Right hindlimb (tissue), 1 donor: ENCODE data around the gene SMYD3.

Experiments used
- DNase-seq: peaks from one replicate; pipeline ENCODE4 v3.0.0-alpha.2; 2018

Gene SMYD3

DNA sequence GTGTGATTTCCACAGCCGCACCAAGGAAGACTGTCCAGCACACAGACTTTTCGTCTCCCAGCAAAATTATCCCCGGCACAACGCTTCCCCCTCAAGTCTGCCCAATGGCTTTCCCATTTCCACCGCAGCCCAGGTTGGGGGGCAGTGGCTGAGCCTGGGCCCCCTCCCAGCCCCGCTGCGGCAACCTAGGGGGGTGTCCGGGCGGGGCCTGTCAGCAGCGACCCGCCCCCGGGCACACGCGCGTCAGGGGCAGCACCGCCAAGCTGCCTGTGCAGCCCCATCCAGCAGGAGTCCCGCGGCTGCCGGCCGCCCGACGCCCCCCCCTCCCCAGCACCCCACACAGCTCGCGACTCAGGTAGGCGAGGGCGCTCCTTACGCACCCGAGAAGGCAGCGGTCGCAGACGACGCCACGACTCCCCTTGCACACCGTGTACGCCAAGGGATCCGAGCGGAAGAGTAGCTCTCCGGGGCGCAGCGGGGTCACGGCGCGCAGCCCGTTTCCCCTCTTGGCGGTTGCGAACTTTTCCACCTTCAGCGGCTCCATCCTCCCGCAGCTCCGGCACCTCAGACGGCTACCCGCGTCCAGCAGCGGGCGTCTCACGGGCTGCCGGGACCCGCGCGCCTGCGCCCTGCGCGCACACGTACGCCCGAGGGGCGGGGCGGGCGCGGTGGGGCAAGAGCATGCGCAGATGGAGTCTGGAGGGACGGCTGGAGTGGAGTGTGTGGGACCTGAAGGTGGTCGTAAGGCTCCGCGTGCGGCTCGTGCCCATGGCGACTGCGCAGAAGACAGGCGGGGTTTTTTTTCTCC is at the start of gene SMYD3:
Gene SMYD3 (minus strand): TSS at position 606 of the 808 bp plus-strand sequence.
- peak; percentile 92 for DNase-seq

DNA sequence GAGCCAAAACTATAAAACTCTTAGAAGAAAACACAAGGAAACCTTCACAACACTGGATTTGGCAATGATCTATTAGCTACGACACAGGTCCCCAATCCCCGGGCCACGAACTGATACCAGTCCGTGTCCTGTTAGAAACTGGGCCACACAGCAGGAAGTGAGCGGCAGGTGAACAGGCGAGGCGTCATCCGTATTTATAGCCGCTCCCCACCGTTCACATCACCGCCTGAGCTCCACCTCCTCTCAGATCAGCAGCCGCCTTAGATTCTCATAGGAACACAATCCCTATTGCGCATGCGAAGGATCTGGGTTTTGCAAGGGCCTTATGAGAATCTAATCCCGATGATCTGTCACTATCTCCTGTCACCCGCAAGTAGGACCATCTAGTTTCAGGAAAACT is 47.1 kb upstream of the SMYD3 start:
- DNase-seq, result no peak

DNA sequence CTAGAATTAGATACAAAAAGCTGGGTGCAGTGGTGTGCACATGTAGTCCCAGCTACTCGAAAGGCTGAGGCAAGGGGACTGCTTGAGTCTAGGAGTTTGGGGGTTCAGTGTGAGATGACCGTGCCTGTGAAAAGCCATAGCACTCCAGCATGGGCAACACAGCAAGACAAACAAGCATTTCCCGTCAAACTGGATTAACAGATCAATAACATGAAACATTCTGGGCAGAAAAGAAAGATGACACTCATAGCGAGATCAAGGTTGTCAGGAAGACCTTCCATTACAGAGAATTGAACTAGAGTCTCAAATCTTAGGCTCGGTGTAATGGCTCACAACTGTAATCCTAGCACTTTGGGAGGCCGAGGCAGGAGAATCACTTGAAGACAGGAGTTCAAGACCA is 45.0 kb upstream of the SMYD3 start:
- no peak for DNase-seq

DNA sequence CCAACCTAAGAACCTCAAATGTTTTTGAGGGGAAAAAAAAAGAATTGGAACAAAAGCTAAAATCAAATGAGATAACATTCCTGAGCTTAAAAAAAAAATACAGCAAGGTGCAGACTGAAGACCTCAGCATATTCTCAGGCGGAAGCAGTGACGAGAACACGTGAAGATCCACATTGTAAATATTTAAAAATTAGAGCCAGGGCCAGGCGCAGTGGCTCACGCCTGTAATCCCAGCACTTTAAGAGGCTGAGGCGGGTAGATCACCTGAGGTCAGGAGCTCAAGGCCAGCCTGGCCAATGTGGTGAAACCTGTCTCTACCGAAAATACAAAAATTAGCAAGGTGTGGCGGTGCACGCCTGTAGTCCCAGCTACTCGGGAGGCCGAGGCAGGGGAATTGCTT is 43.3 kb upstream of the SMYD3 start:
- DNase-seq, result no peak

DNA sequence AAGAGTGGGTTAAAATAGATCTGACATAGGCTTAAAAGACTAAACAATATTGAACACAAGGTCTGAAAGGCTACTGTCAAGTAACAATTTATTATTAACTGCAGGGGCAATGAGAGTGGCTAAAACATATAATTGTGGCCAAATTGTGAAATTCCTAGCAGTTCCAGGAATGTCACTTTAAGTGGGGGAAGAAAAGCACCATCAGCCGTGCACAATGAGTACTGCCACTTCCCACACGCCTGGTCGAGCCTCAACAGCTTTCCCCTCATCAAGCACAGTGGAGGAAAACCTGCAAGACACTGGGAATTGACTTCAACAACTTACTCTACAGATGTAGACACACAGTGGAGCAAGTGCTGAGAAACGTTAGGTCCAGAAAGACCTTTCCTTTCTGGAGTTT is 42.6 kb upstream of the SMYD3 start:
- DNase-seq, result no peak

DNA sequence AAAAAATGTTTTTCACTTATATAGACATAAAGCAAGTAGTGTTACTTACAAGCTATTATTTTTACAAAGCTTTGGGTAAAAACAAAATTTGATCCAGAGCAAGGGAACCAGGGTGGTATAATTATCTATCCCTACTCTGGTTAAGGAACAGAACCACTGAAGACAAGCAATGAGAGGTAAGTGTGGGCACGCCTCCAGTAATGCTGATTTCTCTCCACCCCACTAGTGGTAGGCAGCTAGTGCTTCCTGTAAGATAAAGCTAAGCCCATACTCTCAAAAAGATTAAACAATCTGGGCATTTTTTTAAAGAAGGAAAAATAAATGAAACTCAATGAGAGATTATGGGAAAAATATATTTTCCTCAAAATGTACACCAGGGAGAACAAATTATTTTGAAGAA is 36.9 kb upstream of the SMYD3 start:
- no peak for DNase-seq

DNA sequence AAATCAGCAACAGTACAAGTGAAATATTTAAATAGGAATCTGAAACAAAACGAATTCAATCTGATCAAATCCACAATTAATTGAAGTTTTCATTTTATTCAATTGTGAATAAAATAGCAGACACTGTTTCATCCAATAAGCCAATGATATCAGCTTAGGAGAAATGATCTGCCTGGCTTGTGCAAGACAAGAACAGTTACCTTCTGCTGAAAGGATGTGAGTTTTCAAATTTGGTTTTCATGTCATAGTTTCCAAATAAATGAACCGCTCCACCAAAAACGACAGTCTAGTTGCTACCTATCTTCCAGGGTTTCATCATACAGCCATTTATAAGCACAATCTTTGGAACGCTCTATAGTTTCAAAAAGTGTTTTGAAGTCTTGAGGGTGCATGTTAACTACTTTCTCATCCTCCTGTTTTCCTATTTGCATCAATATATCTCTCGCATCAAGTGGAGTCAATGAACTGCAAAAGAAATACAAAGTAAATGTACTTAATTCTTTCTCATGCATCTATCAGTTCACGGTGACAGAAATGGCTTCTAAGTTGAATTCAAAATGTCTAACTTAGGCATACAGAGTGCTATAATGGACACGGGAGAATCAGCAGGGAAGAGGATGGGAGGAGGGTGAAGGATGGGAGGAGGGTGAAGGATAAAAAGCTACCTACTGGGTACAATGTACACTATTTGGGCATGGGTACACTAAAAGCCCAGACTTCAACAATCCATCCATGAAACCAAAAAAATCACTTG is 33.8 kb upstream of the SMYD3 start:
- DNase-seq, result no peak

DNA sequence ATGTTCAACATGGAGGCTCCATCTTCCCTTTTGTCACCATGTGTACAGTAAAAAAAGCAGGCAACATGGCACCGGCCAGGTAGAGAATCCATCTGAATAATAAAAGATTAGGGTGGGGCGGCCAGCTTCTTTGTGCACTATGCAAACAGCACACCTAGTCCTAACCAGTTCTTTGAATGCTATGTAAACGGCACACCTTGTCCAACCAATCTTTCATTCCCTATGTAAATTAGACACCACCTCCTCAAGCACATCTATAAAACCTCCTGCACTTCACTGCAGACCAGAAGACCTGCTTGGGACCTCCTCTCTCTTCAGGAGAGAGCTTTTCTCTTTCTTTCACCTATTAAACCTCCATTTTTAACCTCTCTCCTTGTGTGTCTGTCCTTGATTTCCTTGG is 30.8 kb upstream of the SMYD3 start:
- no peak for DNase-seq

DNA sequence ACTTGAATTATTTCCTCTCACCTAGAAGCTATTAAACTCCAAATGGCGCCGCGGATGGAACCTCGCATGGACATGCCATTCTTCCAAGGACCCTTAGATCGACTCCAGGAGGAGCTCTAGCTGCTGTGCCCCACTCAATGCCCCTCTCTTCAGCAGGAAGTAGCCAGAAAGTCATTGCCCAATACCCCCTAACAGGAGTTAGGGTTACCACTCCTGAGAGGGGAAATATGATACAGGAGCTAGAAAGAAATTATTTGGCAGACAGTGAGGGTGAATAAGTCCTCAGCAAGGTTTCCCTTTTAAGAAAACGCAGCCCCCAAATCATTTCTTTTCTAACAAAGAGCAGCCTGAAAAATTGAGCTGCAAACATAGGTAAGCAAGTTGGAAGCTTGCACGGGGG is 30.4 kb upstream of the SMYD3 start:
- no peak for DNase-seq

DNA sequence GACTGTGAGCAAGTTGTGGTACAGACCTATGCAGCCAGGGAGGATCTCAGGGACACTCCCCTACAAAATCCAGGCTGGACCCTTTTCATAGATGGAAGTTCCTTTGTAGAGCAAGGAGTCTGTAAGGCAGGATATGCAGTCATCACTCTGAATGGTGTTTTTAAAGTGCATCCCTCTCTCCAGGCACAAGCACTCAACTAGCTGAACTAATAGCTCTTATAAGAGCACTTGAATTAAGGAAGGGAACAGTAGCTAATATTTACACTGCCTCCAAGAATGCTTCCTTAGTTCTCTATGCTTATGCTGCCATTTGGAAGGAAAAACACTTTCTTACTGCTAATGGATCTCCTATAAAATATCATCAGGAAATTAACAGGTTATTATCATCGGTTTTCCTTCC is 27.0 kb upstream of the SMYD3 start:
- no peak for DNase-seq

DNA sequence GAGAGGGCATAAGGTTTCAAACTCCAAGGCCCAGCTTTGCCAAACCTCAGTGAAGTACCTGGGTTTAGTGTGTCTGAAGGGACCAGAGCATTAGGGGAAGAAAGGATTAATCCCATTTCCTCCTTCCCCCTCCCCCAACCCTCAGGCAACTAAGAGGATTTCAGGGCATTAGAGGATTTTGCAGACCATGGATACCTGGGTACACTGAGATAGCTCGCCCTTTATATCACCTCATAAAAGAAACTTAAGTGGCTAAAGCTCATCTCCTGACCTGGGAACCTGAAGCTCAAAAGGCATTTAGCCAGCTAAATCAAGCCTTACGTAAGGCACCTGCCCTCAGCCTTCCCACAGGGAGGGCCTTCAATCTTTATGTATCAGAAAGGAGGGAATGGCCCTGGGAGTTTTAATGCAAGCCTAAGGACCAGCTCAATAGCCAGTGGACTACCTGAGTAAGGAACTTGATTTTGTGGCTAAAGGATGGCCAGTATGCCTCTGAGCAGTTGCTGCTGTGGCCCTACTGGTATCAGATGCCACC is 26.4 kb upstream of the SMYD3 start:
- no peak for DNase-seq

DNA sequence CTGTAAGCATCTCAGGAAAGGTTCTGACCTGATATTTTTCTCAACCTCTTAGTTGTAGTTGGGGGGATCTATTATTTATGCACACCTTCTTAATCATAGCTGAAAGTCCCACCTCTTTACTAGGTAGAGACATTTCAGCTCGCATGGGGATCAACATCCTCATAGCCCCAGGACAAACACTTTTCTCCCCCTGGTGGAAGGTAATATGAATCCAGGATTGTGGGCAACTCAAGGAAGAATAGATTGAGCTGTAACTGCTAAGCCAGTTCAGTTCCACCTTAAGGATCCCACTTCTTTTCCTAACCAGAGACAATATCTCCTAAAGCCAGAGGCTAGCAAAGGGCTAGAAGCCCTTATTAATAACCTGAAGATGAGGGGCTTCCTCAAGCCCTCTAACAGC is 25.4 kb upstream of the SMYD3 start:
- DNase-seq, result no peak

DNA sequence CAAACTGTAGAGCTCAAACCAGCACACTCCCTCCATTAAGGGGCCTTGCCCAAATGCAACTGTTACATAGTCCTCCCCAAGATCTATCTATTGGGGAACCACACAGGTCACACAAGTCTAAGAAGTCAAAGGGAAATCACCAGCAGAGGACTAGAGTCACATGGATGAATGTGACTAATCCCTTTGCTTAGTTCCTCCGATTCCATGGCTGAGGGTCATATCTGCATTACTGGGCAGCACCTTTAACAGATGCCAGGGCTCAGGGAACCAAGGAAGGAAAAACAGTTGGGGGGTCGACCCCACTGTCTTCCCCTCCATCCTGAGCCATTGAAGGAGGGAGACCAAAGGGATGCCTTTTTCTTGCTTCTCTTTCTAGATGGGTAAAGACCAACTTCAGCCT is 23.4 kb upstream of the SMYD3 start:
- no peak for DNase-seq

DNA sequence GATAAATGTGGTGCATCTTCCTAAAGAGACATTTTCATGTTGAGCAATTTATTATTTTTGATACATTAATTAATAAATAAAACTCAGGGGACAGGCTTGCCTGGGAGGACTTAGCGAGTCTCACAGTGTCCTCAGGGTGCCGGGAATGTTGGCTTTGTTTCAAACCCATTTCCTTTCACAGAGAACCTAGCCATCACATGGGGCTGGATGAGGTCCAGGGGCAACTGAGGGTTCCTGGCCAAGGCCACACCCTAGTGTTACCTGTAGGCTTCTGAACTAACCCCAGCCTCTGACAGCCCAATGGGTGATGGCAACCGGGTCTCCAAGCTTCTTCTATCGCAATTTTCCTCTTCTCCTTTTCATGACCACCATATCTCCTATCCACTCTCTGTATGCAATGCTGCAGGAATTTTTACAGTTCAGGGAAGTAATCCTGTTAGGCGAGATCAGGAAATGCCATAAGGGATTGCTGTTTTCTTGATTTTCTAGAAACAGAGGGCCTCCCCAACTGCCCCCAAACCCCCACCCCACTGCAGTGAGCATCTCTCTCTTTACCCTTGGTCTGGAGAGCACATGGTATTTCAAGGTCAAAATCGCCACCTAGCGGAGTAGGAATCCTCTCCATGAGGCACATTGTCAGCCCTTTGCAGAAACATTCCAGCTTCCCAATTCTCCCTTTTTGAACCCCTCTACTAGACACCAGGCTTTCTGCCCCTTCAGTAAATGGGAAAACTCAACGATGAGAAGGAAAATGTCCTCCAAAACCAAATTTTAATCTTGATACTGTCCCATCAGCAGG is 22.1 kb upstream of the SMYD3 start:
- no peak for DNase-seq

DNA sequence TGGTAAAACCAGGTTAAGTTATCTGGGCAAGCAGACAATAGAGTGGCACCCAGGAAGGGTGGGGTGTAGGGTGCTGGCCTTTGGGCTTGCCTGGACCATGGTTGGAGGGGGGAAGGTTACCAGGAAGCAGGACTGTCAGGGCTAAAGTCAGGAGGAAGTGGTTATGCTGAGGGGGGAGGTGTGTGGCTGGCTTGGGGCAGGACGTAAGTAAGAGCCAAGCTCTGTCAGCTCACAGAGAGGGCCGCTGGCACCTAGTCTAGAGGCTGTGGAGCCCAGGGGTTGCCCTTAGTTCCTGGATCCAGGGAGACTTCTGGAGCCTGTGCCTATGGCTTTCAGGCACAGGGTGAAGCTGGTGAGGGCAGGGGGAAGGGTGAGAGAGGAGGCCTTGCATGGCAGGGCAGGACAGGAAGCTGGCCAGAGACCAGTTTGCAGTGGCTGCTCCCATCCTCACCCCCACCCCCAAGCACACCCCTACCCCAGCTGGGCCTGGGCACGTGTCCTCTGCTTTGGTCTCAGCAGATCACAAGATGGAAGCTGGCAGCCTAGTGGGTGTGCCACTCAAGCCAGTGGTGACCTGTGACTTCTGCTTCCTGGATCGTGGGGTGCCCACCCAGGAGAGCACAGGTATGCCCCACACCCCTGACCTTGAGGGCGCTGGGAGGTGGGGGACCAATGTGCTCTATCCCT is 20.5 kb upstream of the SMYD3 start:
- no peak for DNase-seq

DNA sequence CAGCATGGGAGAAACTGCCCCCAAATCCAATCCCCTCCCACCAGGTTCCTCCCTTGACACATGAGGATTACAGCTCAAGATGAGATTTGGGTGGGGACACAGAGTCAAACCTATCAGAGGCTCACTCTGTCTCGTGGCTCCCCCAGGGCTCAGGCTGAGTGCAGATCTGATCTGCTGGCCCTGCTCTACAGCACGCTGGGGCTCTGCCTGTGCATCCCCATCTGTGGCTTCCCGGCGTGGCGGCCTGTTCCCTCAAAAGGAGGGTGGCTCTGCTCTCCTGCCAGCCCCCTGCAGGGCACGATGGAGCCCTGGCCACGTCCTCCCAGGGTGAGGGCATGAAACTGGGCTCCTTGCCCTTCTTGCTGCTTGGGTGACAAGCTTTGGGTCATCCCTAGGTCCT is 19.8 kb upstream of the SMYD3 start:
- no peak for DNase-seq

DNA sequence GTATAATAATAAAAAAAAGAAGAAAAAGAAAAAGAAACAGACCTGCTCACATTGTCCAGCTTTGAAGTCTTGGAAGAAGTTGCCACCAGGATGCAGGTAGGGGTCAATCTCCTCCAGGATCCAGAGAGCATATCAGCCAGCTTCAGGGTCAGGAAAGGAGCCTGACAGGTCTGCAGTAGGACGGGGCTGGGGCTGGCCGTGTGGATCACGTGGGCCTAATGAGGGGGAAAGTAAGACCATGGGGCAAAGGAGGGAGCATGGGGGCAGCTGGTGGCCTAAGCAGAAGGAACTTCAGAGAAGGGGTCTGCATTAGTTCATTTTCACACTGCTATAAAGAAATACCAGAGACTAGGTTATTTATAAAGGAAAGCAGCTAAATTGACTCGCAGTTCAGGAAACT is 19.3 kb upstream of the SMYD3 start:
- DNase-seq, result no peak

DNA sequence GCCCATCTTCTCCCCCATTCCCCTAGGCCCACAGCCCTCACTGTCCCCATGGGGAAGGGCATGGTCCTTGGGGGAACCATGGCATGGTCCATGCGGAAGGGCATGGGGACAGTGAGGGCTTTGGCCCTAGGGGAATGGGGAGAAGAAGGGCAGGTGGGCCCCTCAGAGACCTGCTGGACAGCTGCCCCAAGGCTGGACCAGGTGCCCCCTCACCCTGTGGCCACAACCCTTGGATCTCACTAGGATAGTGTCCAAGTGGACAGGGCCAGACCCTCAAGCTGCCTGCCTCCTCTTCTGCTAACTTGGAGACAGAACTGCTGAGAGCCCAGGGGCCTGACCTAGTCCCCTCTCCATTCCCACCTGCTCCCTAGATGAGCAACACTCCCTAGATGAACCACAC is 12.4 kb upstream of the SMYD3 start:
- DNase-seq, result no peak

DNA sequence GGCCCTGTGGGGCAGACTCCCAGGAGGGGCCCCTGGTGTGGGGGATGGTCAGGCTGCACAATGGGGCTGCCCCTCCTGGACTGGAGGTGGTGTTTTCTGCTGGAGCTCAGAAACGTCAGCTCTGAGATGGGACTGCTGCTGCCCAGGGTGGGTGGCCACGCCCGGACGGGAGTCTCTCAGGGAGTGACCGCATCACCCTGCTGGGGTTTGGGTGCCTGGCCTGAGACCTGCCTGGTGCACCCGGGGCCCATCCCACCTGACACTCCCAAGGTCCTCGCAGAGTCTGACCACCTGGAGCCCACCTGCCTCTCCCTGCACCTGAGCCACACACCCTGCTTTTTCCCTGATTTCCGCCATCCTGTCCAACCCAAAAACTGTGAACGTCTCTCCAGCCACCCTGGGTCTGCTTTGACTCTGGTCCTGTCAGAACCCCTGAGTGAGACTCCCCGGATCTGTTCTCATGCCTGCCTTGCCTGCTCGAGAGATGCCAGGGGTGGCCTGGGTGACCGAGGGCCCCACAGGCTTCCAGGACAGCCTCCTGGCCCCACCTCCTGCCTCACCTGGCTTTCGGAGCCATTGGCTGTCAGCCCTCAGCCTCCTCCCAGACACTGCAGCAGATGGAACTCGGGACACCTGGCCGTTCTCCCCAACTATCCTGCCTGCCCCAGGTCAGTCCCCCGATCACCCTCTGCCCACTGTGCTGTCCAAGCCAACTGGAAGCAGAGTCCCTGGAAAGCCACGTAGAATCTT is 11.6 kb upstream of the SMYD3 start:
- no peak for DNase-seq

DNA sequence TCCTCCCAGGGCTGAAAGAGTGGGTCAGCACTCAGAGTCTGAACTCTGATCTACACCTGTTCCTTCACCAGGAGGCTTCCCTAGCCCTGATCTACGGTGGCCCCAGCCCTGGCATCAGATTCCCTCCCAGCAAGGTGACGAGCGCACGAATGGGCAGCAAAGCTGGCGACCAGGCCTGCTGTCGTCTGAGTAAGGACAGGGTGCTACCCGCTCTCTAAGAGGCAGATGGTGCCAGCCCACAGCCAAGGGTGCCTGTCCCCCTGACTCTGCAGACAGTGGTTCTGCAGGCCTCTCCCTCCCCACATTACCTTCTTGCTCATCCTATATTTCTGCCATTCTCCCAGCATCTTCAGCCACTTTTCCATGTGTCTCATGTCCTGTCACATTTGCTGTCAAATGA is 10.3 kb upstream of the SMYD3 start:
- no peak for DNase-seq

DNA sequence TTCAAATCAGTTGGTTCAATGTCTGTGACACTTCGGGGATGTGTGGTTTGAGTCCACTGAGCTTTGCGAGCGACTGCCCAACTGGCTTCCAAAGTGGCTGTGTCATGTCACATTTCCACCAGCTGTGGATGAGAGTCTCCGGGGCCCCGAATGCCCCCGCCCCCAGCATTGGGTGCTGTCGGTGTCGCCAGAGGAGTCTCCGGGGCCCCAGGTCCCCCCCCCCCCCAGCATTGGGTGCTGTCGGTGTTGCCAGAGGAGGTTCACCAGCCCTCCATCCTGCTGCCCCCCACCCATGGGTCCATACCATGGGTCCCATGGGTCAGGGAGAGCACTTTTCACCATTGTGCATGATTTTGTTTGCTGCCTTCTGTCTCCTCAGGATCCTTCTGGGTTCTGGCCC is 9.0 kb upstream of the SMYD3 start:
- DNase-seq, result no peak

DNA sequence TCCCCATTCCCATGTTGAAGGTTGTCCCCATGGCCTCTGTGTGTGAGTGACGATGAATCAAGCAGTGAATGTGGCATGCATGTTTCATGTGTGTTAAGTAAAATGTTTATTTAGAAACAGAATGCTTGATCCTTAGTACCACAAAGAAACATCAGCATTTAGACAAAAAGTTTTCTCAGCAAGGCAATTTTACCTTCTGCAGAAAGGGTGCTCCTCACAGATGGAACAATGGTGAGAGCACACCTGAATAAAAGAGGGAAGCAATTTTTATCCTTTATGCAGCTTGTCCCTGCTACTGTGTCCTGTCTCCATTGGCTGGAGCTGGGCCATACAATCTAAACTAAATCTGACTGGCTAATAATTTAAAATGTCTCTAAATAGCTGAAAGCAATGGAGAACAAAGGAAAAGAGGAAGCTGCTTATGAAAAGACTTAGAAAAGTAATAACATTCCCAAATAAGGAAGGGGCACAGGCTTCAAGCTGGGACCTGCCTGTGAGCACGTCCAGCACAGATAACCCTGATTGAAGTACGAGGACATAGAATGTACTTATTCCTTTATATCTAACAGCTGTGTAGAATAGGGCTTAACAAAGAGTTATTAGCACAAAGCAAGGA is 8.4 kb upstream of the SMYD3 start:
- no peak for DNase-seq
